Hepatocyte (in vitro differentiated cells): Measurements from ENCODE around the gene IL10.

Experiments used
- EZH2 ChIP-seq: fragments of 200-600 bp; sonication (generic); IDR thresholded peaks from 2 replicates; pipeline ENCODE4 v1.6.1; 2016; ENCODE audit warnings: antibody characterized with exemption, mild to moderate bottlenecking, borderline replicate concordance
- TF ChIP-seq, protein P1 (sequence below): fragments of 200-600 bp; sonication (generic); IDR thresholded peaks from 2 replicates; pipeline ENCODE4 v1.5.1; 2016; ENCODE audit warnings: antibody characterized with exemption, mild to moderate bottlenecking; ENCODE audit not compliant: poor library complexity

DNA sequence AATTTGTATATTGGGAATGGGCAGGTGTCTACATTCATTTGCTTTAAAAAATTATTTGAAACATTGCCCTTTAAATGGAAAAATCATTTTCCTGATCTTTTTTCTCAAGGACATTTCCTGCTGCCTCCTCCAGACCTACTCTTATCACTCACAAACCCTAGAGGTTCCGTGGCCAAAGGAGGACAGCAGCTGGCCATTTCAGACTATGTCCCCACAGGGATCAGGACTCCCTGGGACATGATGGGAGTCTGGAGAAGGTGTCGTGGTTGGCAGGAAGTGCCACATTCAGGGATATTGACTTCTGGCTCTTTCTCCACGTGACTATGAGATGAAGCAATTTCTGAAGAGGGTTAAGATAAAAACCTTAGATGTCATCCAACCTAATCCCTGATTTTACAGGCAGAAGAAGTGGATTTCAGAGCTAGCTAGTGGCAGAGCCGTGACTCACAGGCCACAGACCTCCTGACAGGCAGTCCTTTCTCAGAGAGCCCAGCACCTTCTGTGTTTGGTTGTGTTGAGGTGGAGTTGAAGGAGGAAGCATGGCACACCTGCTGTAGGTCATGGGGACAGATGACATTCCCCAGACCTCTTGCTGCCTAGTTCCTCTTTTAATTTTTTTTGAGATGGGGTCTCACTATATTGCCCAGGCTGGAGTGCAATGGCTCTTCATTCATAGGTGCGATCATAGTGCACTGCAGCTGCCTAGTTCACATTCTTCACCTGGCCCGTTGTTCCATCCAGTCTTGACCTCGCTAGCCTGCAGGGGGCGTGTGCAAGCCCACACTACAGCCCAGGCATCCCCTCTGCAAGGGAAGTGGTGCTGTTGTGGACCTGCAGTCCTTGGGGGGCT, 25.5 kb upstream of the IL10 start:
- TF ChIP-seq EZH2, result no peak
- TF ChIP-seq, protein P1, sequence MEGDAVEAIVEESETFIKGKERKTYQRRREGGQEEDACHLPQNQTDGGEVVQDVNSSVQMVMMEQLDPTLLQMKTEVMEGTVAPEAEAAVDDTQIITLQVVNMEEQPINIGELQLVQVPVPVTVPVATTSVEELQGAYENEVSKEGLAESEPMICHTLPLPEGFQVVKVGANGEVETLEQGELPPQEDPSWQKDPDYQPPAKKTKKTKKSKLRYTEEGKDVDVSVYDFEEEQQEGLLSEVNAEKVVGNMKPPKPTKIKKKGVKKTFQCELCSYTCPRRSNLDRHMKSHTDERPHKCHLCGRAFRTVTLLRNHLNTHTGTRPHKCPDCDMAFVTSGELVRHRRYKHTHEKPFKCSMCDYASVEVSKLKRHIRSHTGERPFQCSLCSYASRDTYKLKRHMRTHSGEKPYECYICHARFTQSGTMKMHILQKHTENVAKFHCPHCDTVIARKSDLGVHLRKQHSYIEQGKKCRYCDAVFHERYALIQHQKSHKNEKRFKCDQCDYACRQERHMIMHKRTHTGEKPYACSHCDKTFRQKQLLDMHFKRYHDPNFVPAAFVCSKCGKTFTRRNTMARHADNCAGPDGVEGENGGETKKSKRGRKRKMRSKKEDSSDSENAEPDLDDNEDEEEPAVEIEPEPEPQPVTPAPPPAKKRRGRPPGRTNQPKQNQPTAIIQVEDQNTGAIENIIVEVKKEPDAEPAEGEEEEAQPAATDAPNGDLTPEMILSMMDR, result peak; percentile 34
